Upper lobe of right lung (tissue), 1 donor: ENCODE measurements around the gene STK39. TPM values are rescaled to one million over a fixed set of nuclear protein-coding genes. Genes with fewer than 3 reads are reported as not detected.

Source experiments
- ATAC-seq: fragments of 200-7000 bp; cut with Tn5 transposase; one replicate; pipeline ENCODE4 v1.9.1; 2020; ENCODE audit warnings: mild to moderate bottlenecking, moderate library complexity
- DNase-seq: peaks from one replicate; pipeline ENCODE4 v3.0.0-alpha.2; 2020
- H3K27ac ChIP-seq: fragments of 200-600 bp; one replicate; pipeline ENCODE4 v1.8.0; 2022
- H3K27me3 ChIP-seq: fragments of 200-600 bp; one replicate; pipeline ENCODE4 v1.8.0; 2022; ENCODE audit warnings: mild to moderate bottlenecking
- H3K36me3 ChIP-seq: fragments of 200-600 bp; one replicate; pipeline ENCODE4 v1.8.0; 2022
- H3K4me1 ChIP-seq: fragments of 200-600 bp; one replicate; pipeline ENCODE4 v1.8.0; 2022
- H3K4me3 ChIP-seq: fragments of 200-600 bp; one replicate; pipeline ENCODE4 v1.8.0; 2022; ENCODE audit warnings: mild to moderate bottlenecking
- H3K9me3 ChIP-seq: fragments of 200-600 bp; one replicate; pipeline ENCODE4 v1.8.0; 2022
- intact Hi-C: fragments of 100-400 bp; cut with DNase I; formaldehyde crosslinking; loops from one replicate; pipeline ENCODE4 v1.11.0; 2022
- total RNA-seq: library from RNA; stranded (reverse); fragmentation: NEBNext Ultra II Directional; extraction: Animal tissue kit (Norgen Biotek cat#: 25700); gene quantifications from one replicate; pipeline ENCODE4 v1.2.1, GENCODE V29; 2021
- TF ChIP-seq, protein P1 (sequence below): fragments of 200-600 bp; IDR thresholded peaks from one replicate; pipeline ENCODE4 v1.8.0; 2022; ENCODE audit warnings: antibody characterized with exemption
- donor health status: DM: no; HTN: yes; CAD: no; lungs with severe emphysema.

STK39 gene
- total RNA-seq, 1 donor from 2014 or later: 13.2 TPM

- Histone ChIP-seq H3K4me3 (no peak overlapping the region), H3K27me3 (no peaks in the 10 kb centered on the region), H3K27ac (no peak overlapping the region), H3K4me1 (no peaks in the 10 kb centered on the region), H3K9me3 (peaks cover 8% of the 10 kb centered on the region), H3K36me3 (no peaks in the 10 kb centered on the region)
- DNase-seq: no peak
- peak; percentile 96 for ATAC-seq
- TF ChIP-seq, protein P1, sequence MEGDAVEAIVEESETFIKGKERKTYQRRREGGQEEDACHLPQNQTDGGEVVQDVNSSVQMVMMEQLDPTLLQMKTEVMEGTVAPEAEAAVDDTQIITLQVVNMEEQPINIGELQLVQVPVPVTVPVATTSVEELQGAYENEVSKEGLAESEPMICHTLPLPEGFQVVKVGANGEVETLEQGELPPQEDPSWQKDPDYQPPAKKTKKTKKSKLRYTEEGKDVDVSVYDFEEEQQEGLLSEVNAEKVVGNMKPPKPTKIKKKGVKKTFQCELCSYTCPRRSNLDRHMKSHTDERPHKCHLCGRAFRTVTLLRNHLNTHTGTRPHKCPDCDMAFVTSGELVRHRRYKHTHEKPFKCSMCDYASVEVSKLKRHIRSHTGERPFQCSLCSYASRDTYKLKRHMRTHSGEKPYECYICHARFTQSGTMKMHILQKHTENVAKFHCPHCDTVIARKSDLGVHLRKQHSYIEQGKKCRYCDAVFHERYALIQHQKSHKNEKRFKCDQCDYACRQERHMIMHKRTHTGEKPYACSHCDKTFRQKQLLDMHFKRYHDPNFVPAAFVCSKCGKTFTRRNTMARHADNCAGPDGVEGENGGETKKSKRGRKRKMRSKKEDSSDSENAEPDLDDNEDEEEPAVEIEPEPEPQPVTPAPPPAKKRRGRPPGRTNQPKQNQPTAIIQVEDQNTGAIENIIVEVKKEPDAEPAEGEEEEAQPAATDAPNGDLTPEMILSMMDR: no peak
- intact Hi-C loops: no loop called here
These were observed 9.1 kb upstream of the STK39 start for GRCh38 chr2:168256448-168256847.

- Histone ChIP-seq H3K4me3 (no peak overlapping the region), H3K27me3 (no peaks in the 10 kb centered on the region), H3K4me1 (no peaks in the 10 kb centered on the region), H3K27ac (no peak overlapping the region), H3K36me3 (no peaks in the 10 kb centered on the region), H3K9me3 (peaks cover 8% of the 10 kb centered on the region)
- intact Hi-C loops: no loop called here
- DNase-seq (no peak), ATAC-seq (no peak)
- TF ChIP-seq, protein P1: no peak
These were observed 8.5 kb upstream of the STK39 start for GRCh38 chr2:168255866-168256265.

- H3K36me3 ChIP-seq: no peaks in the 10 kb centered on the region
- no peak overlapping the region for H3K27ac ChIP-seq
- peaks cover 8% of the 10 kb centered on the region for H3K9me3 ChIP-seq
- intact Hi-C loops: no loop called here
- ATAC-seq (no peak), DNase-seq (no peak)
- H3K27me3 ChIP-seq: no peaks in the 10 kb centered on the region
- no peaks in the 10 kb centered on the region for H3K4me1 ChIP-seq
- TF ChIP-seq, protein P1: no peak
- no peak overlapping the region for H3K4me3 ChIP-seq
These were observed 7.7 kb upstream of the STK39 start for GRCh38 chr2:168255103-168255502.

DNA sequence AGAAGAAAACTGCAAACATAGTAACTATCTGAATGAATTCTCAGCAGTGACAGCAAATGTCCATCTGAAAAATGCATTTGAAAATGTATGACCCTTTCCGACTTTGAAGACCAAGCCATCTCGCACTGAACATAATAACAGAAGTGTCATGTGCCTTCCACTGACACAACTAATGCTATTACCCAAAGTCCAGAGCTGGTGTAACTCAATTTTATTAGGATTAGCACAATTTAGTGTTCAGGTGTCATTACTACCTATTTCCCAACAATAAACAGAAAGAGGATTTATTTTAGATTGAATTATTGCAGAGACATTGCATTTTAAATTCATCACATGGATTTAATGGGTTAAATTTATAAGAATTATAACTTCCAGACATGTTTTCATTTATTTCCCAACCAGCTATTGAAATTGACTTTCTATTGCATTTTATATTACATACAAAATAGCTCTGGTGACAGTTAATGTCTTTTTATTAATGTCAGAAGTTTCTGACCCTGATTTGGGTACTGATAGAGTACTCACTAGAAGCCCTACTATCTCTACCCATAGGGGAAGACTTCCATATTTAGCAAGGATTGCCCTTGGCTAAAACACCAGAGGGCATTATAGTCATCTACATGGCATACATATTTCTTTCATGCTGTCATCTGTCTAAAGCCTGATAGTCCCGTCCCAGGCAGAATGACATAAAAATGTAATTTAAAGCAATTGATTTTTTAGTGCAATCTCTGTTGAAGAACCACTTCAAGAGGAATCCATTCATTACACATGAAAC, 7.0 kb upstream of the STK39 start:
- Histone ChIP-seq H3K9me3 (peaks cover 4% of the 10 kb centered on the region), H3K4me1 (no peaks in the 10 kb centered on the region), H3K27me3 (no peaks in the 10 kb centered on the region), H3K27ac (no peak overlapping the region), H3K4me3 (no peak overlapping the region), H3K36me3 (no peaks in the 10 kb centered on the region)
- no peak for ATAC-seq
- no peak for DNase-seq
- TF ChIP-seq, protein P1: no peak
- intact Hi-C loops: no loop called here

GRCh38 chr2:168253379-168253778, 6.0 kb upstream of the STK39 start:
- Histone ChIP-seq H3K27ac (no peak overlapping the region), H3K4me1 (no peaks in the 10 kb centered on the region), H3K4me3 (no peak overlapping the region), H3K36me3 (no peaks in the 10 kb centered on the region), H3K27me3 (no peaks in the 10 kb centered on the region), H3K9me3 (no peaks in the 10 kb centered on the region)
- ATAC-seq (no peak), DNase-seq (no peak)
- intact Hi-C loops: no loop called here
- TF ChIP-seq, protein P1: no peak

- DNase-seq: no peak
- no peaks in the 10 kb centered on the region for H3K9me3 ChIP-seq
- no peak for ATAC-seq
- TF ChIP-seq, protein P1: no peak
- no peaks in the 10 kb centered on the region for H3K27me3 ChIP-seq
- intact Hi-C loops: no loop called here
- peaks cover 2% of the 10 kb centered on the region for H3K4me1 ChIP-seq
- H3K4me3 ChIP-seq: no peak overlapping the region
- no peak overlapping the region for H3K27ac ChIP-seq
- no peaks in the 10 kb centered on the region for H3K36me3 ChIP-seq
These were observed 5.6 kb upstream of the STK39 start for GRCh38 chr2:168252976-168253375.
